GM12878 (cell line): Measurements from ENCODE around the gene UBXN11. TPM values are rescaled to one million over a fixed set of nuclear protein-coding genes. Genes with fewer than 3 reads are reported as not detected.

Experiments
- ATAC-seq: fragments of 200-7000 bp; cut with Tn5 transposase; 3 replicates; pipeline ENCODE4 v1.9.1; 2020; ENCODE audit warnings: mild to moderate bottlenecking, moderate library complexity
- BruUV-seq: library from RNA; stranded (reverse); fragments of 400-500 nt; replicated peaks from 2 replicates; lab custom pipeline; 2021; lab: Mats Ljungman, UMichigan
- CTCF ChIA-PET: fragments of 300-600 bp; sonication (Branson Sonifier 250); formaldehyde crosslinking; extraction: SDS; loops from one replicate; lab custom pipeline; 2021; ENCODE audit warnings: inconsistent platforms; lab: Yijun Ruan, JAX
- POLR2A ChIA-PET: fragments of 350-600 bp; formaldehyde crosslinking; extraction: SDS; loops from one replicate; lab custom pipeline; 2021; ENCODE audit warnings: inconsistent platforms; lab: Charles Lee
- RAD21 ChIA-PET: fragments of 300-600 bp; sonication (Branson Sonifier 250); formaldehyde crosslinking; loops from one replicate; lab custom pipeline; 2023; ENCODE audit warnings: antibody characterized with exemption; ENCODE audit not compliant: unreplicated experiment; lab: Charles Lee
- SMC1A ChIA-PET: fragments of 300-600 bp; sonication (Branson Sonifier 250); formaldehyde crosslinking; loops from one replicate; lab custom pipeline; 2023; ENCODE audit not compliant: unreplicated experiment, uncharacterized antibody; lab: Charles Lee
- DNase-seq: peaks from one replicate; pipeline ENCODE4 v3.0.0-alpha.2; 2011; ENCODE audit warnings: low read depth, low spot score
- FAIRE-seq: peaks from 3 replicates; lab custom pipeline; 2011; peaks lifted over from hg19 to GRCh38; lab: Jason Lieb, UNC
- H2AFZ ChIP-seq: 2 replicates; pipeline ENCODE4 v1.6.0; 2011; ENCODE audit warnings: low read depth, low read length, control low read depth; ENCODE audit not compliant: control insufficient read depth
- H3K27ac ChIP-seq: 2 replicates; pipeline ENCODE4 v1.5.1; 2011; ENCODE audit warnings: control low read depth; ENCODE audit not compliant: control insufficient read depth, insufficient read depth
- H3K27me3 ChIP-seq, 2 experiments: replicated peaks in 1 of 2; 2 replicates each; pipeline versions ENCODE4 v1.6.0 to v1.6.1; 2011; ENCODE audit warnings: low read length in 1 of 2; ENCODE audit not compliant: control insufficient read depth in 2 of 2, insufficient read depth in 2 of 2
- H3K36me3 ChIP-seq, 2 experiments: 2 replicates each; pipeline ENCODE4 v1.5.1; 2011; ENCODE audit warnings: low read length in 1 of 2; ENCODE audit not compliant: control insufficient read depth in 2 of 2, insufficient read depth in 2 of 2
- H3K4me1 ChIP-seq: 2 replicates; pipeline ENCODE4 v1.6.1; 2011; ENCODE audit warnings: mild to moderate bottlenecking, low read length, moderate library complexity, mixed read lengths; ENCODE audit not compliant: control insufficient read depth, insufficient read depth
- H3K4me2 ChIP-seq: 2 replicates; pipeline ENCODE4 v1.6.0; 2011; ENCODE audit warnings: control low read depth; ENCODE audit not compliant: control insufficient read depth, insufficient read depth
- H3K4me3 ChIP-seq: fragments of 200-600 bp; sonication (generic); 2 replicates; pipeline ENCODE4 v1.5.1; 2016
- H3K79me2 ChIP-seq: 2 replicates; pipeline ENCODE4 v1.6.0; 2011; ENCODE audit warnings: low read length; ENCODE audit not compliant: control insufficient read depth, insufficient read depth
- H3K9ac ChIP-seq: 2 replicates; pipeline ENCODE4 v1.8.0; 2011; ENCODE audit warnings: low read length, control low read depth, mixed read lengths; ENCODE audit not compliant: control insufficient read depth, insufficient read depth
- H3K9me3 ChIP-seq: replicated peaks from 3 replicates; pipeline ENCODE4 v1.5.1; 2011; ENCODE audit warnings: mild to moderate bottlenecking, low read length; ENCODE audit not compliant: control insufficient read depth, insufficient read depth
- H4K20me1 ChIP-seq: 2 replicates; pipeline ENCODE4 v1.6.0; 2011; ENCODE audit not compliant: control insufficient read depth, insufficient read depth
- ATF7 ChIP-seq: fragments of 450-650 bp; IDR thresholded peaks from 2 replicates; pipeline ENCODE4 v1.6.1; 2016; ENCODE audit warnings: low read depth, mild to moderate bottlenecking
- EGR1 ChIP-seq, 2 experiments: IDR thresholded peaks; 1 replicate in 1 of 2; 2 replicates in 1 of 2; pipeline ENCODE4 v1.6.1; 2011 to 2012; ENCODE audit warnings: low read depth in 2 of 2, low read length in 2 of 2, borderline replicate concordance in 1 of 2, mild to moderate bottlenecking in 1 of 2, moderate library complexity in 1 of 2
- HDAC2 ChIP-seq: fragments of 200-600 bp; sonication (generic); IDR thresholded peaks from 2 replicates; pipeline ENCODE4 v1.6.1; 2017
- IKZF2 ChIP-seq, 2 experiments: fragments of 450-650 bp; IDR thresholded peaks; 2 replicates each; pipeline ENCODE4 v1.6.1; 2017; ENCODE audit warnings: mild to moderate bottlenecking in 2 of 2, moderate library complexity in 2 of 2
- MYB ChIP-seq: fragments of 150-350 bp; IDR thresholded peaks from 2 replicates; pipeline ENCODE4 v1.6.1; 2014; ENCODE audit warnings: mild to moderate bottlenecking, low read depth, low read length, borderline replicate concordance
- NFXL1 ChIP-seq: fragments of 450-650 bp; IDR thresholded peaks from 2 replicates; pipeline ENCODE4 v1.6.1; 2017; ENCODE audit warnings: antibody characterized with exemption, mild to moderate bottlenecking, borderline replicate concordance
- POLR2AphosphoS5 ChIP-seq: IDR thresholded peaks from 2 replicates; pipeline ENCODE4 v1.6.1; 2011; ENCODE audit warnings: mild to moderate bottlenecking, low read length, inconsistent platforms
- RB1 ChIP-seq: fragments of 450-650 bp; formaldehyde crosslinking; IDR thresholded peaks from 2 replicates; pipeline ENCODE4 v1.6.1; 2017; ENCODE audit warnings: mild to moderate bottlenecking, borderline replicate concordance
- RUNX3 ChIP-seq: IDR thresholded peaks from 2 replicates; pipeline ENCODE4 v1.6.1; 2012; ENCODE audit warnings: low read length, inconsistent platforms
- SP1 ChIP-seq: IDR thresholded peaks from one replicate; pipeline ENCODE4 v1.6.1; 2011; ENCODE audit warnings: low read depth, low read length
- SREBF2 ChIP-seq: IDR thresholded peaks from 2 replicates; pipeline ENCODE4 v1.6.1; 2012; ENCODE audit warnings: mild to moderate bottlenecking, low read length
- STAT1 ChIP-seq: fragments of 450-650 bp; conservative IDR thresholded peaks from 2 replicates; pipeline ENCODE4 v1.6.1; 2014; ENCODE audit warnings: antibody characterized with exemption, mild to moderate bottlenecking
- ZNF274 ChIP-seq: IDR thresholded peaks from one replicate; pipeline ENCODE4 v1.8.0; 2011; ENCODE audit not compliant: insufficient read length, insufficient read depth
- ZSCAN29 ChIP-seq: fragments of 450-650 bp; IDR thresholded peaks from 2 replicates; pipeline ENCODE4 v1.6.1; 2017; ENCODE audit warnings: mild to moderate bottlenecking, moderate library complexity
- ZZZ3 ChIP-seq: IDR thresholded peaks from 2 replicates; pipeline ENCODE4 v1.6.1; 2011; ENCODE audit warnings: low read depth; ENCODE audit not compliant: control insufficient read depth, insufficient read length
- WGBS: methylation state at CpG from one replicate; pipeline ENCODE4 v1.1.6; 2016; ENCODE audit warnings: low lambda C conversion rate; ENCODE audit not compliant: insufficient replicate concordance, insufficient coverage; ENCODE audit errors: missing lambda C conversion rate; 5-methylcytosine and 5-hydroxymethylcytosine counted together
- in situ Hi-C: fragments of 300-500 bp; cut with MboI; formaldehyde crosslinking; loops from 9 replicates; pipeline ENCODE4 v1.14.3; 2018; ENCODE audit warnings: mixed read lengths
- intact Hi-C: fragments of 100-400 bp; cut with micrococcal nuclease; formaldehyde crosslinking; loops from one replicate; pipeline ENCODE4 v1.14.2; 2022; ENCODE audit not compliant: unreplicated experiment
- polyA plus RNA-seq, 11 experiments: library from polyadenylated mRNA; depleted of rRNA in 4 of 11; unstranded in 6 of 11; stranded (reverse) in 5 of 11; fragments of >200 nt; fragmentation: Nextera tagmentation in 4 of 11; fragmentation: Illumina TruSeq in 1 of 11; extraction: Ambion mirVana in 4 of 11; extraction: Trizol in 1 of 11; gene quantifications; 1 replicate in 1 of 11; 2 replicates in 10 of 11; pipeline versions ENCODE4 v1.2.1 to v1.2.3, GENCODE V29; 2011 to 2016; ENCODE audit warnings: inconsistent platforms in 2 of 11, missing spikeins in 2 of 11, low read depth in 1 of 11
- total RNA-seq, 4 experiments: library from RNA; depleted of rRNA in 3 of 4; stranded (reverse); fragments of >200 nt in 3 of 4; fragmentation: Illumina TruSeq in 1 of 4; extraction: Trizol in 1 of 4; gene quantifications; 2 replicates each; pipeline versions ENCODE4 v1.2.1 to v1.2.3, GENCODE V29; 2013 to 2021
- TF ChIP-seq, protein P1 (sequence below): fragments of 450-650 bp; formaldehyde crosslinking; IDR thresholded peaks from 2 replicates; pipeline ENCODE4 v1.4.0; 2022; ENCODE audit warnings: mild to moderate bottlenecking, moderate library complexity
- TF ChIP-seq, protein P2 (sequence below): fragments of 450-650 bp; IDR thresholded peaks from 2 replicates; pipeline ENCODE4 v1.6.1; 2016; ENCODE audit warnings: mild to moderate bottlenecking
- TF ChIP-seq, protein P3 (sequence below): fragments of 450-650 bp; IDR thresholded peaks from 2 replicates; pipeline ENCODE4 v1.6.1; 2016; ENCODE audit warnings: mild to moderate bottlenecking

The UBXN11 gene
- total and polyA plus RNA-seq, 10 of the 15 experiments (the other 5 are each of a cell fraction or from before 2014, with no cell fraction given), result 0.32 to 34.4 (median 9.6) TPM

DNA sequence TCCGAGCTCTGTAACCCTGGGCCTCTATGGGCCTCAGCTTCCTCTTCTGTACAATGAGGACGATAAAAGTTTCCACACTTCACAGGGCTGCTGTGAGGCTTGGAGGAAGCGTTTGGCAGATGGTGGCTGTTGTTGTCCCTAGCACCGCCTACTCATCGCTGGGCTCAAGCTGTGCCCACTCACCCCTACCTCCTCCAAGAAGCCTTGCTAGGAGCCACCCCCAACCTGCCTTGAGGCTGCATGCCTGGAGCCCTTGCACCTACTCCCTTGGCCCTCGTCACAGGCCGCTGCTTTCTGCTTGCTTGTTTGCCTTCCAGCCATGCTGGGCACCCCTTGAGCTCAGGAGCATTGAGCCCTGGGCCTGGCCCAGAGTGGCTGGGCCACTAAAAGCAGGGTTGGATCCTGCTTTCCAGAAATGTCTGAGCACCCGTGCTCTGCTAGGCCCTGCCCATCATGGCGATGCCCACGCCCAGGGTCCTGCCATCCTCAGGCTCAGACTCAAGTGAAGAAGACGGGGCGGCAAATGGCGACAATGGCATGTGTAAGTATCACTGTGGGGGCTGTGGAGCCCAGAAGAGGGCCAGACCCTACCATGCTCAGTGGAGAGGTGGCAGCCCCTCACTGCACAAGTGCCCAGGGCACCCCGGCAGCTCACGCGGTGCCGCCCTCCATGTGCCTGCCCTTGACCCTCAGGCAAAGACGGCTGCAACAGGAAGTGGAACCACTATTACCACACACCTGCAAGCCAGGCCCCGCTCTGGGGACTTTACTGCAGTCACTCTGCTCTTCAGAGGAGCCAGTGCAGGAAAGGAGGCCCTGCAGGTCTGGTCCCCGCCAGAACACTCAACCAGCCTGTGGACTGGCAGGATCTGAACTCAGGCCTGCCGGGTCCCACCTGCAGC is 17.0 kb downstream of the UBXN11 start:
- 12% methylated on average over 21 of the region's 21 CpGs for WGBS
- Histone ChIP-seq H3K4me1 (peaks cover 68% of the 10 kb centered on the region), H3K4me3 (no peak overlapping the region), H3K9ac (peak overlapping the region; percentile 42), H3K4me2 (peak overlapping the region; percentile 66), H4K20me1 (no peaks in the 10 kb centered on the region), H2AFZ (peak overlapping the region; percentile 74), H3K36me3 (no peaks in the 10 kb centered on the region), H3K79me2 (no peaks in the 10 kb centered on the region), H3K27me3 (no peaks in the 10 kb centered on the region), H3K9me3 (no peaks in the 10 kb centered on the region), H3K27ac (peak overlapping the region; percentile 86)
- DNase-seq (no peak), FAIRE-seq (peak; percentile 73), ATAC-seq (peak; percentile 60)
- SMC1A ChIA-PET, result interaction anchor here (0.5 to 11.1 kb wide), 15 partner anchors 7 to 143 kb away, joined by 3 to 474 read pairs (median 5); partner anchors contain the start of genes CD52, DHDDS and SH3BGRL3
- BruUV-seq, result no TSS peak
- RAD21 ChIA-PET, result interaction anchor here (0.6 to 8.7 kb wide), 15 partner anchors 10 to 128 kb away, joined by 3 to 477 read pairs (median 6); partner anchors contain the start of genes CD52, CEP85, SH3BGRL3 and UBXN11
- in situ Hi-C loops (loop anchor here (5.0 kb wide), 1 partner anchor 33 kb away; no protein-coding TSS in a partner anchor), intact Hi-C loops (no loop called here)
- POLR2A ChIA-PET, result interaction anchor here (0.6 to 9.2 kb wide), 8 partner anchors 8 to 292 kb away, joined by 3 to 253 read pairs (median 8); partner anchors contain the start of genes CD52, PAFAH2, SH3BGRL3 and UBXN11
- CTCF ChIA-PET, result interaction anchor here (0.7 to 18.0 kb wide), 19 partner anchors 8 to 500 kb away, joined by 3 to 879 read pairs (median 6); partner anchors contain the start of genes CD52, CEP85, DHDDS and PAFAH2
- TF ChIP-seq ZNF274 (no peak), STAT1 (no peak), RB1 (no peak), ZSCAN29 (no peak), POLR2AphosphoS5 (no peak), RUNX3 (no peak), NFXL1 (no peak), HDAC2 (no peak), SP1 (no peak), ZZZ3 (no peak), ATF7 (no peak), EGR1 (IDR thresholded peaks at IDR 0.05; ENCODE audit: borderline replicate concordance in 1 of 2, low read depth in 2 of 2, low read length in 2 of 2) (no peak; a peak in 1 of 3 replicates), MYB (no peak), SREBF2 (no peak), IKZF2 (IDR thresholded peaks at IDR 0.05) (peak in 1 of 2 experiments; percentile 34; a peak in 1 of 4 replicates)
- TF ChIP-seq, protein P1, sequence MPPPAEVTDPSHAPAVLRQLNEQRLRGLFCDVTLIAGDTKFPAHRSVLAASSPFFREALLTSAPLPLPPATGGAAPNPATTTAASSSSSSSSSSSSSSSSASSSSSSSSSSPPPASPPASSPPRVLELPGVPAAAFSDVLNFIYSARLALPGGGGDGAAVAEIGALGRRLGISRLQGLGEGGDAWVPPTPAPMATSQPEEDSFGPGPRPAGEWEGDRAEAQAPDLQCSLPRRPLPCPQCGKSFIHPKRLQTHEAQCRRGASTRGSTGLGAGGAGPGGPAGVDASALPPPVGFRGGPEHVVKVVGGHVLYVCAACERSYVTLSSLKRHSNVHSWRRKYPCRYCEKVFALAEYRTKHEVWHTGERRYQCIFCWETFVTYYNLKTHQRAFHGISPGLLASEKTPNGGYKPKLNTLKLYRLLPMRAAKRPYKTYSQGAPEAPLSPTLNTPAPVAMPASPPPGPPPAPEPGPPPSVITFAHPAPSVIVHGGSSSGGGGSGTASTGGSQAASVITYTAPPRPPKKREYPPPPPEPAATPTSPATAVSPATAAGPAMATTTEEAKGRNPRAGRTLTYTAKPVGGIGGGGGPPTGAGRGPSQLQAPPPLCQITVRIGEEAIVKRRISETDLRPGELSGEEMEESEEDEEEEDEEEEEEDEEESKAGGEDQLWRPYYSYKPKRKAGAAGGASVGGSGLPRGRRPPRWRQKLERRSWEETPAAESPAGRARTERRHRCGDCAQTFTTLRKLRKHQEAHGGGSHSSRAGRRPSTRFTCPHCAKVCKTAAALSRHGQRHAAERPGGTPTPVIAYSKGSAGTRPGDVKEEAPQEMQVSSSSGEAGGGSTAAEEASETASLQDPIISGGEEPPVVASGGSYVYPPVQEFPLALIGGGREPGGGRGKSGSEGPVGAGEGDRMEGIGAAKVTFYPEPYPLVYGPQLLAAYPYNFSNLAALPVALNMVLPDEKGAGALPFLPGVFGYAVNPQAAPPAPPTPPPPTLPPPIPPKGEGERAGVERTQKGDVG (CRISPR knock-in tag), result no peak
- TF ChIP-seq, protein P2, sequence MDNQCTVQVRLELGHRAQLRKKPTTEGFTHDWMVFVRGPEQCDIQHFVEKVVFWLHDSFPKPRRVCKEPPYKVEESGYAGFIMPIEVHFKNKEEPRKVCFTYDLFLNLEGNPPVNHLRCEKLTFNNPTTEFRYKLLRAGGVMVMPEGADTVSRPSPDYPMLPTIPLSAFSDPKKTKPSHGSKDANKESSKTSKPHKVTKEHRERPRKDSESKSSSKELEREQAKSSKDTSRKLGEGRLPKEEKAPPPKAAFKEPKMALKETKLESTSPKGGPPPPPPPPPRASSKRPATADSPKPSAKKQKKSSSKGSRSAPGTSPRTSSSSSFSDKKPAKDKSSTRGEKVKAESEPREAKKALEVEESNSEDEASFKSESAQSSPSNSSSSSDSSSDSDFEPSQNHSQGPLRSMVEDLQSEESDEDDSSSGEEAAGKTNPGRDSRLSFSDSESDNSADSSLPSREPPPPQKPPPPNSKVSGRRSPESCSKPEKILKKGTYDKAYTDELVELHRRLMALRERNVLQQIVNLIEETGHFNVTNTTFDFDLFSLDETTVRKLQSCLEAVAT, result 0 out of 2 replicates have a peak, but pooled peaks have one; percentile 58
- TF ChIP-seq, protein P3, sequence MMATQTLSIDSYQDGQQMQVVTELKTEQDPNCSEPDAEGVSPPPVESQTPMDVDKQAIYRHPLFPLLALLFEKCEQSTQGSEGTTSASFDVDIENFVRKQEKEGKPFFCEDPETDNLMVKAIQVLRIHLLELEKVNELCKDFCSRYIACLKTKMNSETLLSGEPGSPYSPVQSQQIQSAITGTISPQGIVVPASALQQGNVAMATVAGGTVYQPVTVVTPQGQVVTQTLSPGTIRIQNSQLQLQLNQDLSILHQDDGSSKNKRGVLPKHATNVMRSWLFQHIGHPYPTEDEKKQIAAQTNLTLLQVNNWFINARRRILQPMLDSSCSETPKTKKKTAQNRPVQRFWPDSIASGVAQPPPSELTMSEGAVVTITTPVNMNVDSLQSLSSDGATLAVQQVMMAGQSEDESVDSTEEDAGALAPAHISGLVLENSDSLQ, result no peak
